Measurements from ENCODE around the gene CYP27A1. TPM values are rescaled to one million over a fixed set of nuclear protein-coding genes. Genes with fewer than 3 reads are reported as not detected.

CYP27A1 gene
- total RNA-seq, 6 experiments from 2014 or later: 209 to 463 (median 238) TPM

- H3K4me1 ChIP-seq: no peaks in the 10 kb centered on the region
- peak in 3 of 4 donors; percentile 9 to 33 (median 24) for ATAC-seq
- no peak for TF ChIP-seq POLR2A (IDR thresholded peaks at IDR 0.05)
- TF ChIP-seq, protein P1, sequence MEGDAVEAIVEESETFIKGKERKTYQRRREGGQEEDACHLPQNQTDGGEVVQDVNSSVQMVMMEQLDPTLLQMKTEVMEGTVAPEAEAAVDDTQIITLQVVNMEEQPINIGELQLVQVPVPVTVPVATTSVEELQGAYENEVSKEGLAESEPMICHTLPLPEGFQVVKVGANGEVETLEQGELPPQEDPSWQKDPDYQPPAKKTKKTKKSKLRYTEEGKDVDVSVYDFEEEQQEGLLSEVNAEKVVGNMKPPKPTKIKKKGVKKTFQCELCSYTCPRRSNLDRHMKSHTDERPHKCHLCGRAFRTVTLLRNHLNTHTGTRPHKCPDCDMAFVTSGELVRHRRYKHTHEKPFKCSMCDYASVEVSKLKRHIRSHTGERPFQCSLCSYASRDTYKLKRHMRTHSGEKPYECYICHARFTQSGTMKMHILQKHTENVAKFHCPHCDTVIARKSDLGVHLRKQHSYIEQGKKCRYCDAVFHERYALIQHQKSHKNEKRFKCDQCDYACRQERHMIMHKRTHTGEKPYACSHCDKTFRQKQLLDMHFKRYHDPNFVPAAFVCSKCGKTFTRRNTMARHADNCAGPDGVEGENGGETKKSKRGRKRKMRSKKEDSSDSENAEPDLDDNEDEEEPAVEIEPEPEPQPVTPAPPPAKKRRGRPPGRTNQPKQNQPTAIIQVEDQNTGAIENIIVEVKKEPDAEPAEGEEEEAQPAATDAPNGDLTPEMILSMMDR (IDR thresholded peaks at IDR 0.05): no peak
- 100% methylated on average over 1 of the region's 7 CpGs for WGBS (ENCODE audit: insufficient coverage, low coverage, low lambda C conversion rate, missing lambda C conversion rate)
- no peaks in the 10 kb centered on the region for H3K27me3 ChIP-seq
- intact Hi-C loops (cut with DNase I): no loop called here
- H3K4me3 ChIP-seq: no peak overlapping the region
- H3K9me3 ChIP-seq: no peaks in the 10 kb centered on the region
- no peak overlapping the region for H3K27ac ChIP-seq
- no peak for DNase-seq
- peaks cover 0 to 18% (median 4%) of the 10 kb centered on the region in 4 donors for H3K36me3 ChIP-seq
Measured at GRCh38 chr2:218824004-218824403, 42.1 kb downstream of the CYP27A1 start.

- Histone ChIP-seq H3K27ac (no peak overlapping the region), H3K36me3 (no peaks in the 10 kb centered on the region), H3K27me3 (no peaks in the 10 kb centered on the region), H3K4me1 (no peaks in the 10 kb centered on the region), H3K9me3 (no peaks in the 10 kb centered on the region), H3K4me3 (no peak overlapping the region)
- intact Hi-C loops (cut with DNase I): no loop called here
- 80% methylated on average over 1 of the region's 10 CpGs for WGBS (ENCODE audit: insufficient coverage, low coverage, low lambda C conversion rate, missing lambda C conversion rate)
- TF ChIP-seq POLR2A (IDR thresholded peaks at IDR 0.05): no peak
- TF ChIP-seq, protein P1 (IDR thresholded peaks at IDR 0.05): no peak
- no peak for DNase-seq
- ATAC-seq: peak in 1 of 4 donors; percentile 4
Measured at GRCh38 chr2:218826791-218827190, 44.8 kb downstream of the CYP27A1 start.

DNA sequence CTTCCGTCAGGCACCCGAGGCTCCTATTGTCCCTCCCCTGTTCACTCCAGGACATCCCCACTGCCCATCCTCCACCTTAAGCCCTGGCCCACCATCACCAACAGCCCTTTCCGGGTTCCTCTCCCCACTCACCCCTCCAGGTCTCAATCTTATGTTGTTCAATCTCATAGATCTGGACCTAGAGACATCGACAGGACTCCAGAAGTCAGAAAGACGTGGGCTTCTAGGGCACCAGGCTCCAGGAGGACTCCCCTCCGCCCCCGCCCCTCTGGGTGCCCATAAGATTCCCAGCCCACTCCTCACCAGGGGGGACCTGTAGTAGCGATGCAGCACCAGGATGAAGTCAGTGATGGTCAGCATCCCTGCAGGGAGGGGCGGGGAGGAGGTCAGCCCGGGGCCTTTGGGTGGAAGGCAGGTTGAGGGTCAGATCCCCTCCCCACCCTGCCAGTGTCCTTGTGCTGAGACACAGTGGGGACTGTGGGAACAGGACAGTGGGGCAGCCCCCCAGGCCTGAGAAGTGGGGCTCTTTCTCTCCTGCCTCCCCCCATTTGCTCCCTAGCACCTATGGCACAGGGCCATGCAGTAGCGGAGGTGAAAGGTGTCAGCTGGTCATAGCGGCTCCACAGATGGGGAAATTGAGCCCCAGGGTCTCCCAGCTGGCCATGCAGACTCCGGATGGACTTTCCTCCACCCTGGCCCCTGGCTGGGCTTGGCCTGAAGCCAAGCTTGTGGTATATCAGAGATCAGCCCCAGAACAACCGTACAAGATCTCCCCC lies 45.9 kb downstream of the CYP27A1 start:
- Histone ChIP-seq H3K4me1 (no peaks in the 10 kb centered on the region), H3K27me3 (no peaks in the 10 kb centered on the region), H3K36me3 (no peaks in the 10 kb centered on the region), H3K9me3 (no peaks in the 10 kb centered on the region), H3K4me3 (no peak overlapping the region), H3K27ac (no peak overlapping the region)
- ATAC-seq: peak in 1 of 4 donors; percentile 6
- DNase-seq: no peak
- TF ChIP-seq, protein P1 (IDR thresholded peaks at IDR 0.05): no peak
- TF ChIP-seq POLR2A (IDR thresholded peaks at IDR 0.05): no peak
- intact Hi-C loops (cut with DNase I): no loop called here
- WGBS (ENCODE audit: insufficient coverage, low coverage, low lambda C conversion rate, missing lambda C conversion rate): 29% methylated on average over 2 of the region's 14 CpGs

DNA sequence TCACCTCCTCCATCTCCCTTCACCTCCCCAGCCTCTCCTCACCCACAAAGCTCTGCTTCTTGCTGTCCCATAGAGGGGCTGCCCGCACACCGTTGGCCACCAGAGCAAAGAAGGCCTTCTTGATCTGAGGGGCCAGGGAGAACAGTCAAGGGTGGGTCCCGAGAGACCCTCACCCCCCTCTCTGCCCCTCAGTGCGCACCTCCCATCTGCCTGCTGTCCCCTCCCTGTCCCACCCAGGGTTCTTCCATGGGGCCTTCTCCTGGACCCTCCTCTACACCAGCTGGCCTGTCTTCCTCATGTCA lies 46.5 kb downstream of the CYP27A1 start:
- no peak for ATAC-seq
- intact Hi-C loops (cut with DNase I): no loop called here
- no peak overlapping the region for H3K27ac ChIP-seq
- H3K4me3 ChIP-seq: no peak overlapping the region
- H3K4me1 ChIP-seq: no peaks in the 10 kb centered on the region
- TF ChIP-seq POLR2A (IDR thresholded peaks at IDR 0.05): no peak
- TF ChIP-seq, protein P1 (IDR thresholded peaks at IDR 0.05): no peak
- DNase-seq: no peak
- no peaks in the 10 kb centered on the region for H3K9me3 ChIP-seq
- H3K36me3 ChIP-seq: no peaks in the 10 kb centered on the region
- H3K27me3 ChIP-seq: no peaks in the 10 kb centered on the region
- 57% methylated on average over 1 of the region's 4 CpGs for WGBS (ENCODE audit: insufficient coverage, low coverage, low lambda C conversion rate, missing lambda C conversion rate)
